Mesodermal cell (in vitro differentiated cells): Measurements from ENCODE around the gene IDE. TPM values are rescaled to one million over a fixed set of nuclear protein-coding genes. Genes with fewer than 3 reads are reported as not detected.

Source experiments
- H3K27ac ChIP-seq: 2 replicates; pipeline ENCODE4 v1.7.0; 2013; ENCODE audit warnings: mild to moderate bottlenecking, low read depth, low read length, moderate library complexity; ENCODE audit not compliant: severe bottlenecking
- H3K36me3 ChIP-seq: 2 replicates; pipeline ENCODE4 v1.7.1; 2013; ENCODE audit warnings: mild to moderate bottlenecking, low read length, moderate library complexity; ENCODE audit not compliant: control insufficient read depth, insufficient read depth
- H3K4me1 ChIP-seq: one replicate; pipeline ENCODE4 v1.7.1; 2013; ENCODE audit warnings: mild to moderate bottlenecking, low read length; ENCODE audit not compliant: insufficient read depth, control insufficient read depth, poor library complexity, severe bottlenecking
- H3K4me3 ChIP-seq: 2 replicates; pipeline ENCODE4 v1.7.0; 2013; ENCODE audit warnings: low read length, control low read depth, mild to moderate bottlenecking; ENCODE audit not compliant: insufficient read depth, poor library complexity, severe bottlenecking; ENCODE audit errors: extremely low read depth
- H3K9me3 ChIP-seq: 2 replicates; pipeline ENCODE4 v1.7.1; 2013; ENCODE audit warnings: mild to moderate bottlenecking, low read length, moderate library complexity; ENCODE audit not compliant: control insufficient read depth
- WGBS, 2 experiments: methylation state at CpG; one replicate each; pipeline ENCODE4 v1.1.5; 2013; ENCODE audit warnings: missing lambda C conversion rate in 2 of 2; ENCODE audit not compliant: insufficient coverage in 2 of 2; 5-methylcytosine and 5-hydroxymethylcytosine counted together
- polyA plus RNA-seq, 2 experiments: library from polyadenylated mRNA; stranded (reverse); fragments of 50-300 nt; gene quantifications; one replicate each; pipeline ENCODE4 v1.2.3, GENCODE V29; 2013

The IDE gene
- polyA plus RNA-seq (2013, experiment 1 of 2): 23.1 TPM
- polyA plus RNA-seq (2013, experiment 2 of 2): 25.6 TPM

DNA sequence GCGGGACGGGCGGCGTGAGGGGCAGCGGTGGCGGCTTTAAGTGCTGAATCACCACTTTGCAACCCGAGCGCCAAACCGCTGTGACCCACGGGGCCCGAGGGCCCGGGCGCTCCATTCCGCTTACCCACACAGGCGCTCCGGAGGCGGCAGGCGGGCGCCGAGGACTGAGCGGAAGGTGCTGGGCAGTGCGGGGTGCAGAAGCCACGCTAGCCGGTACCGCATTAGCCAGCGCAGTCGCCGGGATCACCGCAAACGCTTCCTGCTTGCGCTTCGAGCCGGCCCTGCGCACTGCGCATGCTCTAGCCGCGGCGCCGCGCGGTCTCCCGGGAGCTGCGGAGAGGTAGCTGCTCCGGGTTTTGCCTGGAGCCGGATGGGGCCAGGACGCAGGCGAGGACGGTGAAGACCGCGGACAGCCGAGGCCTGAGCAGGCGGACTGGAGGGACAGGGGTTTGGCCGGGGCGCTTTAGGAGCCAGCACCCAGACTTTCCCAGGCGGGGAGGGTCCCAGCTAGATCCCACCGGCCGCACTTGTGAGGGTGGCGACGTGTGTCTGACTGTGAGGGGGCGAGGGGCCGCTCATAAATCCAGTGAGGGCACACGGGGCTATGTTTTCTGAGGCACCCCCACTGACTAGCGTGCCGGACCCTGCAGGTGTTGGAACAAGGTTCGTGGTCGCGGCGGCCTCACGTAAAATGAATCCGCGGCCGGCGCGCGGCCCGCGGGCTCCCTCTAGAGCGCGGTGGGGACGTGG, at the start of gene IDE:
Gene IDE, minus strand, starts transcription at position 296 of the 750 bp plus-strand sequence. Its CDS starts 74 bp downstream, at position 222.
- H3K4me3 ChIP-seq: peak within 1 kb of the TSS; percentile 68
- WGBS, 2 experiments: 0% methylated on average over 71 to 75 of the region's 80 CpGs
- H3K4me1 ChIP-seq: peaks cover 15% of the 10 kb centered on the region
- H3K36me3 ChIP-seq: peaks cover 9% of the 10 kb centered on the region
- peak within 1 kb of the TSS; percentile 95 for H3K27ac ChIP-seq
- no peaks in the 10 kb centered on the region for H3K9me3 ChIP-seq

DNA sequence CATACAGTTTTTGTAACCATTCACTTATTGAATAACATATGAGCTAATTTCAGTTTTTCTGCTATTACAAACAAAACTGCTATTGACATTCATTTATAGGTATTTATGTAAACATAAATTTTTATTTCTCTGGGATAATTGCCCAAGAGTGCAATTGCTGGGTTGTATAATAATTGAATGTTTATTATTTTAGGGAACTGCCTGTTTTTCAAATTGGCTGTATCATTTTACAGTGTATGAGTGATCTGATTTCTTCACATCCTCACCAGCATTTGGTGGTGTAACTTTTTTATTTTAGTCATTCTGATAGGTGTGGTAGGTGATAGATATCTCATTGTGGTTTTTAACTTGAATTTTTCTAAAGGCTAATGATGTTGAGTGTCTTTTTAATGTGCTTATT, 45.5 kb upstream of the IDE start:
- no peaks in the 10 kb centered on the region for H3K9me3 ChIP-seq
- H3K36me3 ChIP-seq: peaks cover 83% of the 10 kb centered on the region

DNA sequence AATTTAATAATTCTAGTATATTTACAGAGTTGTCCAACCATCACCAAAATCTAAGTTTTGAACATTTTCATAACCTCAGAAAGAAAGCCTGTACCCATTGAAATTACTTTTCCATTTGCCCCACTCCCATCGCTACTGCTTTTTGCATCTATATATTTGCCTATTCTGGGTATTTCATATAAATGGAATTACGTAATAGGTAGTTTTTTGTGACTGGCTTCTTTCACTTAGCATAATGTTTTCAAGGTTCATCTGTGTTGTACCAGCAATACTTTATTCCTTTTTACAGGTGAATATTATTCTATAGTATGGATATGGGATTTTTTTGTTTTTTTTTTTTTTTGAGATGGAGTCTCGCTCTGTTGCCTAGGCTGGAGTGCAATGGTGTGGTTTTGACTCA, 41.6 kb upstream of the IDE start:
- no peak overlapping the region for H3K27ac ChIP-seq
- H3K4me1 ChIP-seq: no peaks in the 10 kb centered on the region
- no peaks in the 10 kb centered on the region for H3K9me3 ChIP-seq
- peaks cover 76% of the 10 kb centered on the region for H3K36me3 ChIP-seq
- 88% methylated on average over 1 of the region's 3 CpGs; no CpG with 5 or more reads in 1 of the 2 experiments for WGBS, 2 experiments
- no peak overlapping the region for H3K4me3 ChIP-seq

More for the DNA sequence above, 45.5 kb upstream of the IDE start:
- H3K4me1 ChIP-seq: no peaks in the 10 kb centered on the region
- H3K27ac ChIP-seq: no peak overlapping the region
- no peak overlapping the region for H3K4me3 ChIP-seq

DNA sequence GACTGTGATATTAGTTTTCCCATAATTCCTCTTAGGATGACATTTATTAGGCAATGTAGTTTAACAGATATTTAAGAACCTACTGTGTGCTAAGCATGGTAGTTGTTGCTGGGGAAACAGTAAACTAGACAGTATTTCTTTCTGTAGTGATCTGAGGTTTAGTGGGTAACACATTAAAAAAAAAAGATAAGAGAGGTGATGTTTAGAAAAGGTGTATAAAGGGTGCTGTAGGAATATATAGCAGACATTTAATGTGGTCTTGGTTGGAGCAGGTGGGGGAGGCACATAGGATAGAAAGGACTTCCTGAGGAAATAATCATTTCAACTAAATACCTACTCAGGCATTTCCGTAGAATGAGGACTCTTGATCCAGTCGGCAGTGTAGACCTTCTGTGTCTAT, 30.9 kb upstream of the IDE start:
- no CpG with 5 or more reads among the region's 2 CpGs for WGBS, 2 experiments
- peaks cover 28% of the 10 kb centered on the region for H3K36me3 ChIP-seq
- H3K4me1 ChIP-seq: no peaks in the 10 kb centered on the region
- H3K27ac ChIP-seq: no peak overlapping the region
- no peak overlapping the region for H3K4me3 ChIP-seq
- no peaks in the 10 kb centered on the region for H3K9me3 ChIP-seq

DNA sequence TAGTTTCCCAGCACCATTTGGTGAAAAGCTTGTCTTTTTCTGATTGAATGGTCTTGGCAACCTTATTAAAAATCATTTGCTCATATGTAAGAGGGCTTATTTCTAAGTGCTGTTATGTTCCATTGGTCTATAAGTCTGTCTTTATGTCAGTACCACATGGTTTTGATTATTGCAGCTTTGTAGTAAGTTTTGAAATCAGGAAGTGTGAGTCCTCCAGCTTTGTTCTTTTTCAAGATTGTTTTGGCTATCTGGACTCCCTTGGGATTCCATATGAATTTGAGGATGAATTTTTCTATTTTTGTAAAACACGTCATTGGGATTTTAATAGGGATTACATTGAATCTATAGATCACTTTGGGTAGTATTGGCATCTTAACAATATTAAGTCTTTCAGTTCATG, 24.4 kb upstream of the IDE start:
- no peaks in the 10 kb centered on the region for H3K9me3 ChIP-seq
- H3K27ac ChIP-seq: no peak overlapping the region
- no peak overlapping the region for H3K4me3 ChIP-seq
- no peaks in the 10 kb centered on the region for H3K4me1 ChIP-seq
- H3K36me3 ChIP-seq: peaks cover 7% of the 10 kb centered on the region
- WGBS, 2 experiments: no CpG with 5 or more reads among the region's 1 CpG

DNA sequence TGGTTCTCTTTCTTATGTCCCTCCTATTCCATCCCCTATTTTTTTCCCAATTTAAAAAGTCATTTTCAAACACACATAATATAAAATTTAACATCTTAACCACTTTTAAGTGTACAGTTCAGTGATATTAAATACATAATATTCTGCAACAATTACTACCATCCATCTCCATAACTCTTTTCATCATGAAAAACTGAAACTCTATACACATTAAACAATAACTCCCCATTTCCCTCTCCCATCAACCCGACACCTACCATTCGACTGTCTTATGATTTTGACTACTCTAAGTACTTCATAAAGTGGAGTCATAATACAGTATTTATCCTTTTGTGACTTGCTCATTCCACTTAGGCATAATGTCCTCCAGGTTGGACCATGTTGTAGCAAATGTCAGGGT, 21.6 kb upstream of the IDE start:
- Histone ChIP-seq H3K9me3 (no peaks in the 10 kb centered on the region), H3K4me3 (no peak overlapping the region), H3K27ac (no peak overlapping the region), H3K4me1 (peaks cover 2% of the 10 kb centered on the region), H3K36me3 (peaks cover 4% of the 10 kb centered on the region)
- no CpG with 5 or more reads among the region's 2 CpGs for WGBS, 2 experiments

DNA sequence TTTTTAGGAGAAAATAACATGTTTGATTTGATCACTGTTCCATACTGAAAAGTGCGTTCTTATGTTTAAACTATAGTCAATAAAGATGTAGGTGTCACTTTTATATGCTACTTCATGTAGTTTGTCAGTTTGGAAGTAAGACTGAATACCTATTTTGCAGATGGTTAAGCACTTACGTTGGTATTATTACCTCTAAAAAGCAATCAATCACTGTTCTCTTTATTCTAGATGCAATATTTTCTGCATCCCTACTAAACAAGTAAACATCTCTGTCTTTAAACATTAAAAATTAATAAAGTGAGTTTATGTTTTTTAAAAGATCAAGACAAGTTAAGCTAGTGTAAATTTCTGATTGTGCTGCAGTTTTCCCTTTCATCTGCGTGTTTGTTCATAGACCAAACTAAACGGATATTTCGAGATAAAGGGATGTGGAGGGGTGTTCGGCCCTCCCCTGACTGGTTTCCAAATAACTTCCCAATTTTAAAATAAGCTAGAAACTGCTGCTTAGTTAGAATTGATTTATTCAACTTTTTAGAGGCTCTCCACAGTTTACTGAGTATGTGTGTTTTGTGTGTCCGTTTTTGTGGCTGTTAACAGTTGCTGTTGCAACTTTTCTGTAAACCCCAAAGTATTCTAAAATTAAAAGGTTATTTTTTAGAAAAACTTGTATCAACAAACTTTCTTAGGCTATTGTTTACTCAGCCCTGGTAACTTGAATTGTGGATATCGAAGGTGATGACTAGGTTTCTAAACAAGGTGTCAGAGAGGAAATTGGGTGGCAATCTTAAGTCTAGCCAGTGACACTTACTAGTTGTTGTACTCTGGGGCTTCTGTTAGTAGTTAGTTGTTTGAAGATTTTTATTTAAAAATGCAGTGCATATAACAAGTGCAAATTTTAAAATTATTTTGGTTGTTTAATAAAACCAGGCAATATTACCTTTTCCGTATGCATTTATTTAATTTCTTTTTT, 20.0 kb upstream of the IDE start:
- 3 to 20% methylated on average over 1 to 4 of the region's 9 CpGs for WGBS, 2 experiments
- no peaks in the 10 kb centered on the region for H3K9me3 ChIP-seq
- H3K36me3 ChIP-seq: peaks cover 4% of the 10 kb centered on the region
- peak overlapping the region; percentile 91 for H3K4me3 ChIP-seq
- H3K4me1 ChIP-seq: peaks cover 2% of the 10 kb centered on the region
- no peak overlapping the region for H3K27ac ChIP-seq

DNA sequence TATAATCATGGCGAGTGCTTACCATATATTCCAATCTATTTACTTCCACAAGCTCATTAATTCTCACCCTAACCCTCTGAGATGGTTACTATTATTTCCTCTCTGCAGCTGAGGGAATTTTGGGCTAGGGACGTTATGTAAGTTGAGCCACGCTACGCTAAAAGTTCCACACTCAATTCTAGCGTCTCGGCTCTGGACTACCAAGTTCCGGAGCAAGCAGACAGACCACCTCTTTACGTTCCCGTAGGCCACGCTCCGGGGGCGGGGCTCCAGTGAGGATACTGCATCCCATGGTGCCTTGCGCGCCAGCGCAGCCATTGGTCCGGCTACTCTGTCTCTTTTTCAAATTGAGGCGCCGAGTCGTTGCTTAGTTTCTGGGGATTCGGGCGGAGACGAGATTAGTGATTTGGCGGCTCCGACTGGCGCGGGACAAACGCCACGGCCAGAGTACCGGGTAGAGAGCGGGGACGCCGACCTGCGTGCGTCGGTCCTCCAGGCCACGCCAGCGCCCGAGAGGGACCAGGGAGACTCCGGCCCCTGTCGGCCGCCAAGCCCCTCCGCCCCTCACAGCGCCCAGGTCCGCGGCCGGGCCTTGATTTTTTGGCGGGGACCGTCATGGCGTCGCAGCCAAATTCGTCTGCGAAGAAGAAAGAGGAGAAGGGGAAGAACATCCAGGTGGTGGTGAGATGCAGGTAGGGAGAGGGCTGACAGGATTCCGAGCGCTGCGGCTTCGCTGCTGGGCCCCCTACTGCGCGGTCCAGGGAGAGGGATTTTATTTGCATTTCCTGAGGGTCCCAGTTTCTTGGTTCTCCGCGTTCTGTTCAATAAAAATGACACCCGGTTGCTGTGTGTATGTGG, 19.1 kb upstream of the IDE start, which contains the start of gene KIF11:
Gene KIF11, plus strand, starts transcription at position 370 of the 858 bp plus-strand sequence. Its CDS starts 246 bp downstream, at position 616.
- Histone ChIP-seq H3K27ac (peak within 1 kb of the TSS; percentile 75), H3K4me1 (peaks cover 2% of the 10 kb centered on the region), H3K9me3 (no peaks in the 10 kb centered on the region), H3K4me3 (peak within 1 kb of the TSS; percentile 91), H3K36me3 (no peaks in the 10 kb centered on the region)
- 2 to 3% methylated on average over 51 to 58 of the region's 61 CpGs for WGBS, 2 experiments

DNA sequence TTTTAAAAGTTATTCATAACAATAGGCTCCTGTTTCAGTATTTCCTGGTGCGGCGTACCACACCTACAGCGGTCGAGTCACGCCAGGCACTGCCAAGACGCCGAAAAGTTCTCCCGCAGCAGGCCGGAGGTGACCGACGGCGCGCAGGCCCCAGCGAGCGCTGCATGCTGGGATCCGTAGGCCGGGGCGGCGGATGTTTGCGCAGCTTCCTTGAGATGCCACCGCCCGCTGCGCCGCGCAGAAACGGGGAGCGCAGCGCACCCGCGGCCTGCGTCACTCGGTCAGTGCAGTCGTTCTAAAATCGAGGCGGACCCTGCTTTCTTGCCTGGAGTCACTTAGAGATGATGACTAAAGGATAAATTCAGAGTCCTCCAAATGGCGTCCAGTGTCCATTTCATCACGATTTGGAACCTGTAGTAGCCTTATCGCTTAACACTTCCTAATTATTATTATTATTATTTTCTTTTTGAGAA, 17.7 kb upstream of the IDE start:
- H3K27ac ChIP-seq: peak overlapping the region; percentile 67
- no peaks in the 10 kb centered on the region for H3K36me3 ChIP-seq
- H3K9me3 ChIP-seq: no peaks in the 10 kb centered on the region
- peak overlapping the region; percentile 20 for H3K4me3 ChIP-seq
- peaks cover 2% of the 10 kb centered on the region for H3K4me1 ChIP-seq
- WGBS, 2 experiments: 18 to 19% methylated on average over 35 of the region's 38 CpGs
